Vagina (tissue), 2 donors: Measurements from ENCODE around the gene TDRD5. TPM values are rescaled to one million over a fixed set of nuclear protein-coding genes. Genes with fewer than 3 reads are reported as not detected.

Source experiments
- DNase-seq, 2 donors: peaks; one replicate each; pipeline ENCODE4 v3.0.0-alpha.2; 2017; ENCODE audit errors: extremely low spot score in 2 of 2
- H3K27ac ChIP-seq: fragments of 200-600 bp; sonication (generic); one replicate; pipeline ENCODE4 v1.5.1; 2019
- H3K27me3 ChIP-seq: fragments of 200-600 bp; sonication (generic); one replicate; pipeline ENCODE4 v1.5.1; 2019
- H3K36me3 ChIP-seq, 2 donors: fragments of 200-600 bp; sonication (generic); one replicate each; pipeline ENCODE4 v1.5.1; 2017 to 2019
- H3K4me1 ChIP-seq: fragments of 200-600 bp; sonication (generic); one replicate; pipeline ENCODE4 v1.5.1; 2019
- H3K4me3 ChIP-seq, 2 donors: fragments of 200-600 bp; sonication (generic); 1 replicate in 1 of 2; 2 replicates in 1 of 2; pipeline ENCODE4 v1.5.1; 2016 to 2019
- H3K9me3 ChIP-seq: fragments of 200-600 bp; sonication (generic); one replicate; pipeline ENCODE4 v1.5.1; 2019
- POLR2A ChIP-seq, 2 donors: fragments of 450-650 bp; IDR thresholded peaks; one replicate each; pipeline ENCODE4 v1.6.1; 2017; ENCODE audit warnings: antibody characterized with exemption in 2 of 2, mild to moderate bottlenecking in 2 of 2, moderate library complexity in 2 of 2
- POLR2AphosphoS5 ChIP-seq, 2 donors: sonication (generic); formaldehyde crosslinking; IDR thresholded peaks; one replicate each; pipeline ENCODE4 v1.9.0; 2017; ENCODE audit warnings: antibody characterized with exemption in 2 of 2, mild to moderate bottlenecking in 2 of 2, low read depth in 1 of 2; ENCODE audit not compliant: insufficient read depth in 1 of 2
- intact Hi-C: fragments of 100-400 bp; cut with DNase I; formaldehyde crosslinking; loops from one replicate; pipeline ENCODE4 v1.15.1; 2023
- total RNA-seq: library from RNA; depleted of rRNA; stranded (reverse); fragments of >200 nt; gene quantifications from one replicate; pipeline ENCODE4 v1.2.3, GENCODE V29; 2016
- TF ChIP-seq, protein P1 (sequence below), 3 experiments: fragments of 450-650 bp in 2 of 3; fragments of 200-600 bp in 1 of 3; sonication (generic) in 1 of 3; IDR thresholded peaks; one replicate each; pipeline ENCODE4 v1.5.1; 2017 to 2019; ENCODE audit warnings: antibody characterized with exemption in 3 of 3, mild to moderate bottlenecking in 2 of 3, moderate library complexity in 2 of 3

TDRD5 gene
- total RNA-seq, 1 donor from 2014 or later = not detected

DNA sequence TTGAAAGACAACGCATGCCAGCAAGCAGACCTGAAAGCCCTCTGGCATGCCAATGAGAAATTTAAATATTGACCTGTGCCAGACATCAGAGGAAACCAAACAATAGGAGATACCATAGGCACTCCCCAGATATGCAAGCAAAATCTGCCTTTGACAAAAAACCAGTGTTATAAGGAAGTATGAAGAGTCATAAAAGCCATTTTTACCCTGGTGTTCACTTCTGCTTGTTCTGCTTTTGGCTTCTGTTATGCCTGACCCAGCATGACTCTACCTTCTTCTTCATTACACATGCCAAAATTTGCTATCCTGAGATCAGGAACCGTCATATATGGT is 42.3 kb upstream of the TDRD5 start:
- intact Hi-C loops = no loop called here

GRCh38 chr1:179550746-179551682 is 40.6 kb upstream of the TDRD5 start:
- H3K36me3 ChIP-seq = no peaks in the 10 kb centered on the region
- no peak overlapping the region for H3K4me3 ChIP-seq
- no peak for DNase-seq
- H3K4me1 ChIP-seq = no peaks in the 10 kb centered on the region
- no peaks in the 10 kb centered on the region for H3K9me3 ChIP-seq
- no peak overlapping the region for H3K27ac ChIP-seq
- intact Hi-C loops = no loop called here
- TF ChIP-seq POLR2AphosphoS5 (IDR thresholded peaks at IDR 0.05; ENCODE audit: insufficient read depth in 1 of 2, low read depth in 1 of 2) (no peak), POLR2A (IDR thresholded peaks at IDR 0.05) (no peak)
- TF ChIP-seq, protein P1, sequence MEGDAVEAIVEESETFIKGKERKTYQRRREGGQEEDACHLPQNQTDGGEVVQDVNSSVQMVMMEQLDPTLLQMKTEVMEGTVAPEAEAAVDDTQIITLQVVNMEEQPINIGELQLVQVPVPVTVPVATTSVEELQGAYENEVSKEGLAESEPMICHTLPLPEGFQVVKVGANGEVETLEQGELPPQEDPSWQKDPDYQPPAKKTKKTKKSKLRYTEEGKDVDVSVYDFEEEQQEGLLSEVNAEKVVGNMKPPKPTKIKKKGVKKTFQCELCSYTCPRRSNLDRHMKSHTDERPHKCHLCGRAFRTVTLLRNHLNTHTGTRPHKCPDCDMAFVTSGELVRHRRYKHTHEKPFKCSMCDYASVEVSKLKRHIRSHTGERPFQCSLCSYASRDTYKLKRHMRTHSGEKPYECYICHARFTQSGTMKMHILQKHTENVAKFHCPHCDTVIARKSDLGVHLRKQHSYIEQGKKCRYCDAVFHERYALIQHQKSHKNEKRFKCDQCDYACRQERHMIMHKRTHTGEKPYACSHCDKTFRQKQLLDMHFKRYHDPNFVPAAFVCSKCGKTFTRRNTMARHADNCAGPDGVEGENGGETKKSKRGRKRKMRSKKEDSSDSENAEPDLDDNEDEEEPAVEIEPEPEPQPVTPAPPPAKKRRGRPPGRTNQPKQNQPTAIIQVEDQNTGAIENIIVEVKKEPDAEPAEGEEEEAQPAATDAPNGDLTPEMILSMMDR (IDR thresholded peaks at IDR 0.05) = no peak
- no peaks in the 10 kb centered on the region for H3K27me3 ChIP-seq

More for the DNA sequence above, 42.3 kb upstream of the TDRD5 start:
- no peaks in the 10 kb centered on the region for H3K4me1 ChIP-seq
- no peaks in the 10 kb centered on the region for H3K27me3 ChIP-seq
- H3K9me3 ChIP-seq = no peaks in the 10 kb centered on the region
- no peak overlapping the region for H3K27ac ChIP-seq
- H3K4me3 ChIP-seq = no peak overlapping the region
- no peaks in the 10 kb centered on the region for H3K36me3 ChIP-seq
- TF ChIP-seq, protein P1 (IDR thresholded peaks at IDR 0.05) = no peak
- TF ChIP-seq POLR2AphosphoS5 (IDR thresholded peaks at IDR 0.05; ENCODE audit: insufficient read depth in 1 of 2, low read depth in 1 of 2) (no peak), POLR2A (IDR thresholded peaks at IDR 0.05) (no peak)
- no peak for DNase-seq

DNA sequence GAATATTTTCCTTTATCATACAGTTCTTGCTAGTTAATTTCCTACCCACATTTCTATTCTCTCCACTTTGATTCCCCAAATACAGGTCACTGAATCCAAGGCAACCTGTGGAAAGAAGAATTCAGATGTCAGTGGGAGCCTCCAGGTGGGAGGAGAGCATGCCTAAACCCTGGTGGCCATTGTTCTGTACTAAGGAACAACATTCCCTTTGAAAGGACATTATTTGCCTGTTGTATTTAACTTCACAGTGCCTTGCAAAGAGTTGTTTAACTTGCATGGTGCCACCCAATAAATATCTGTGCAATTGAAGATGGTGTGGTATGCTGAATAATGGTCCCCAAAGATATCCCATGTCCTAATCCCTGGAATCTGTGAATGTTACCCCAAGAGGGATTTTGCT is 37.2 kb upstream of the TDRD5 start:
- Histone ChIP-seq H3K27me3 (no peaks in the 10 kb centered on the region), H3K4me1 (no peaks in the 10 kb centered on the region), H3K9me3 (no peaks in the 10 kb centered on the region), H3K27ac (no peak overlapping the region), H3K4me3 (no peak overlapping the region), H3K36me3 (no peaks in the 10 kb centered on the region)
- intact Hi-C loops = no loop called here
- no peak for TF ChIP-seq POLR2AphosphoS5 (IDR thresholded peaks at IDR 0.05; ENCODE audit: insufficient read depth in 1 of 2, low read depth in 1 of 2)
- TF ChIP-seq, protein P1 (IDR thresholded peaks at IDR 0.05) = no peak
- no peak for TF ChIP-seq POLR2A (IDR thresholded peaks at IDR 0.05)
- DNase-seq = no peak

DNA sequence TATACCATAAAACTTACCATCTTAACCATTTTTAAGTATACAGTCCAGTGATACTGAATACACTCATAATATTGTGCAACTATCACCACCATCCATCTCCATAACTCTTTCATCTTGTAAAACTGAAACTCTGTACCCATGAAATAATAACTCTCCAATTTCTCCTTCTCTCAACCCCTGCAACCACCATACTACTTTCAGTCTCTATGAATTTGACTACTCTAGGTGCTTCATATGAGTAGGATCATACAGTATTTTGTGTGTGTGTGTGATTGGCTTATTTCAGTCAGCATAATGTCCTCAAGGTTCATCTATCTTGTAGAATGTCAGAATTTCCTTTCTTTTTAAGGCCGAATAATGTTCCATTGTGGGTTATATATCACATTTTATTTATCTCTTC is 33.6 kb upstream of the TDRD5 start:
- intact Hi-C loops = no loop called here
- H3K36me3 ChIP-seq = no peaks in the 10 kb centered on the region
- no peaks in the 10 kb centered on the region for H3K9me3 ChIP-seq
- no peak for DNase-seq
- no peak for TF ChIP-seq POLR2A (IDR thresholded peaks at IDR 0.05)
- TF ChIP-seq POLR2AphosphoS5 (IDR thresholded peaks at IDR 0.05; ENCODE audit: insufficient read depth in 1 of 2, low read depth in 1 of 2) = no peak
- TF ChIP-seq, protein P1 (IDR thresholded peaks at IDR 0.05) = no peak
- H3K27me3 ChIP-seq = no peaks in the 10 kb centered on the region
- H3K4me3 ChIP-seq = no peak overlapping the region
- H3K27ac ChIP-seq = no peak overlapping the region
- no peaks in the 10 kb centered on the region for H3K4me1 ChIP-seq
